ENCODE data around the gene CYYR1. TPM values are rescaled to one million over a fixed set of nuclear protein-coding genes. Genes with fewer than 3 reads are reported as not detected.
A peak's percentile ranks its signal among the peaks of the same experiment; 100 is the strongest.

CYYR1 gene
- 27.5 TPM for total RNA-seq
- long read RNA-seq, transcript CYYR1-201 (4 exons, 3,101 nt): major isoform, 54 of 100 reads
- long read RNA-seq, partial matches to known transcripts: 7 of 100 reads
- long read RNA-seq, other reads (novel, unspliced or antisense): 39 of 100 reads

- intact Hi-C loops (cut with micrococcal nuclease): no loop called here
- DNase-seq (peak; percentile 33), ATAC-seq (peak; percentile 61)
These were observed at the start of gene CYYR1 for GRCh38 chr21:26572702-26573381. TSS of gene CYYR1 (minus strand) at chr21:26573286. CDS start at chr21:26572940, 346 bp downstream.

GRCh38 chr21:26617176-26617575 lies 44.1 kb upstream of the CYYR1 start:
- intact Hi-C loops (cut with micrococcal nuclease): no loop called here
- ATAC-seq (no peak), DNase-seq (no peak)

DNA sequence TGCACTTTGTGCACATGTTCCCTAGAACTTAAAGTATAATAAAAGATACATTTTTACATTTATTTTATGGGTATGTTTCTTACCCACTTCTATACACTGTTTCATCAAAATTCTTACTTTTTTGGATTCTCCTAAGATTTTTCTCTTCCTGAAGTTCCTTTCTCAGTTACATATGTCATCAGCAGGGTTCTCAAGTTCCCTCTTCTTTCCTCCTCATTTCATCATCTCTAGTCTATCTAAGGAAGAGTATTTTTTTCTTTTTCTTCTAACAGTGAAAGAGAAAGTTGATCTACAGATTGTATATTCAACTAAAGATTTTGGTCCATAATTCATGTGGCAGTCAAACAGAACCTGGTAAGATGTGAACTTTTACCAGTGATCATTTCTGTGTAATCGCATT lies 41.2 kb upstream of the CYYR1 start:
- no peak for ATAC-seq
- DNase-seq: no peak
- intact Hi-C loops (cut with micrococcal nuclease): no loop called here

- ATAC-seq: no peak
- intact Hi-C loops (cut with micrococcal nuclease): no loop called here
These were observed 26.2 kb upstream of the CYYR1 start for GRCh38 chr21:26599261-26599660.

DNA sequence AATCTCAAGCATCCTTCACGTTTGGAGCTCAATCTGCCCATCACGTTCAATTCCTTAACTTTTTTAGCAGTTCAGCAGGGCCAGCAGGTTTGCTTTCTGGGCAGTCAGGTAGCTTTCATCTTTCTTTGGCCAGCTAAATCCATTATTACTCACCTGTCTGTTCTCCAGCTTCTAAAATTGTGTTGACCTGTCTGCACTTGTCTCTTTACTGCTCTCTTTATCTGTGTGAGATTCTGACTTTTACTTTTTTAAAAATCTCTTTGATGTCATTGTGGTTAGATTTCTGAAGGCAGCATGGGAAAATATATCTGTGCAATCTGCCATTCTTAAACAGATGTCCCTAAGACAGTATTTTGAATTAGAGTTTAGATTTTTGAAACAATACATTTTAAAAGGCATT lies 24.9 kb upstream of the CYYR1 start:
- ATAC-seq: no peak
- no peak for DNase-seq
- intact Hi-C loops (cut with micrococcal nuclease): no loop called here

More at GRCh38 chr21:26599261-26599660, 26.2 kb upstream of the CYYR1 start:
- DNase-seq: no peak

DNA sequence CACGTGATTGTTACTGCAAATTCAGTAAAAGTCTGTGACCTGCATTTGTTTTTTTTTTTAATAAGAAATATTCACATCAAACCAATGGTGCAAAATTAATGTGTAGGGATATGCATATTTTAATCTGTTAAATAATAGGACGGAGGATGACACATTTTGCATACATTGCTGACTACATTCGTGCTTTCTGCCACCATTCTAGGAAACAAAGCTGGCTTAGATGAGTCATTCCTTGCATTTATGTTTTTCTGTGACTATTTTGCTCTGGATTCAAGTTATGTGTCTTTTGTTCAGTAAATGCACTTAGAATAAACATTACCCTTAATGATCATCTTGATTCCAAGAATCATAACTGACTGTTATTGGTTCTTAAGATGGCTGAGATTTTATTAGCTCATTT lies 23.9 kb upstream of the CYYR1 start:
- intact Hi-C loops (cut with micrococcal nuclease): no loop called here
- no peak for DNase-seq
- ATAC-seq: no peak

DNA sequence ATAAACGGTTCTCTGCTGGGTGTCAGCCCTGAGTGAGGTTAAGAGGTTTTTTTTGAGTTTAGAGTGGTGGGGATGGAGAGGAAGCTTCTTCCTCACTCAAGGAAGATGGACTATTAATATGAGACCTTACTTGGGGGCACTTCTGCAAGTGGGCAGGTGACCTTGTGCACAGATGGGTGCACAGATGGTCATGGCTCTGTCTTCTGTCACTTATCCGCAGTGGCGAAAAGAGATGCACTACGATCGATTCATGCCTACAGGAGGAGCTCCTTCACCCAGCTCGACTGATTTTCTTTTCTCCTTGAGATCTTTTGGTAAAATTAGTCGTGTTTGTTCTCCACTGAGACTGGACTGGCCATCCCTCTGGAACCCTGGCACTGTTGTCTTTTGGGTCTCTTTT lies 22.9 kb upstream of the CYYR1 start:
- intact Hi-C loops (cut with micrococcal nuclease): no loop called here
- ATAC-seq (no peak), DNase-seq (no peak)

DNA sequence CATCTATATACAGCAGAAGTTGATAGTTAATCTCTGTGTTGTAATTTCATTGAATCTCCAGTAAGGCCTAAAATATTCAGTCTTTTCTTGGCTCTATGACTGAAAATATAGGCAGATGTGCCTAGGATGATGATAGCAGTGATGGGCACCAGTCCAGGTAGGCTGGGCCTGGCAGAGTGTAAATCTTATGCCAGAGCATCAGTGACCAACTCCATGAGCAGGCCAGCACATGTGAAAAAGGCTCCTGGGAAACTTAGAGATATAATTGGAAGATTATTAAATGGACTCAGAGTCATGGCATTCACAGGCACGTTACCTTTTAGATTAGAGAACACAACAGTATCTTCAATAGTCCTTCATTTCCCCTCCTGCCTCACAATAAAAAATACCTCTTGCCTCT lies 20.7 kb upstream of the CYYR1 start:
- intact Hi-C loops (cut with micrococcal nuclease): no loop called here
- ATAC-seq (no peak), DNase-seq (no peak)

- DNase-seq (no peak), ATAC-seq (no peak)
- intact Hi-C loops (cut with micrococcal nuclease): no loop called here
These were observed 18.5 kb upstream of the CYYR1 start for GRCh38 chr21:26591543-26591942.

DNA sequence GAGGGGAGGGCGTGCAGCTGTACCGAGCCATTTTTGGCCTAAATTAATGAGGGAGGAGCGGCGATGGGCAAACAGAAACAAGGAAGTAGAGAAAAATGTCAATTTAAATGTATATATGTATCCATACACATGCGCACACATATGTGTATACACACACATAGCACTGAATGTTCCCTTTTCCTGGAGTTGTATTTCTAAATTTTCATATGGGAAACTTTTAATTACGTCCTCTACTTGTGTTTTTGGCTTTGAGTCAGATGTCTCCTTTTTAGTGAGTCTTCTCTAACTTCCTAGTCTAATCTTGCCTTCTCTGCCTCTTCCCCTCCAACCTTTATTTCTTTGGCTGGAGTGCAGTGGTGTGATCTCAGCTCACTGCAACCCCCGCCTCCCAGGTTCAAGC lies 15.4 kb upstream of the CYYR1 start:
- no peak for ATAC-seq
- no peak for DNase-seq
- intact Hi-C loops (cut with micrococcal nuclease): no loop called here

DNA sequence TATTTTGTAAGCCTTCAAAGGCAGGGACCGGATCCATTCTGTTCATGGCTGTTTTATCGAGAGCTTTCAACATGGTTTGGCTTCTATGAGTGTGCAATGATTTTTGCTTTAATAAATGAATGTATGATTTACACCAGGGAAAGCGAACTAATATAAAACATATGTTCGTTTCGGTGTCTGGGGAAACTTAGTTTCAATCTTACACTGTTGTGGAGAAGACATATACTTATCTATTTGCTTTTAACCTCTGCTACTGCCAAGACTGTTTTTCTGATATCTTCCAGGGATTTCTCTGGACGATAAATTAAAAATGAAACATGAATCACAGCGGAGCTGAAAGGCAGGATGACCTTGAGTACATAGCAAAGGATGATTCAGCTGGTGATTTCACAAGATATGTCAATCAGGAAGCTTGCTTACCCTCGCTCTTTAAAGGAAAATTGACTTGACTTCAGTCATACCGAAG lies 14.7 kb upstream of the CYYR1 start:
- intact Hi-C loops (cut with micrococcal nuclease): no loop called here
- peak; percentile 76 for ATAC-seq
- DNase-seq: no peak

DNA sequence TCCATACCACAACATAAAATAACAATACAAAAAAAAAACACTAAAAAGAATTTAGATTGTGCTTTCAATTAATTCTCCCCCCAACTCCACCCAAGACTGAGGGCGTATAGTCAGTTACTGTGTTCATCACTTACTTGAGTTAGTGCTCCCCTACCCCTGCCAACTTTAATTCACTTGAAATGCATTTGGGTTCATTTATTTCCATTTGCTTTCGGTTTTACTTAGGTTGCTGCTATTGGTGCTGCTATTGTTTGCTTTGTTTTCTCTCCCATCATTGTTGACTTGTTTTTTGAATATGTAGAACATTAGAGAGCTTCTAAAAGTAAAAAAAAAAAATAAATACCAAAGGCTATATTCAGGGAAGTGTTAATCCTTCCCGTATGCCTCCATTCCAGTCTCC lies 10.7 kb upstream of the CYYR1 start:
- intact Hi-C loops (cut with micrococcal nuclease): no loop called here
- no peak for DNase-seq
- ATAC-seq: no peak

DNA sequence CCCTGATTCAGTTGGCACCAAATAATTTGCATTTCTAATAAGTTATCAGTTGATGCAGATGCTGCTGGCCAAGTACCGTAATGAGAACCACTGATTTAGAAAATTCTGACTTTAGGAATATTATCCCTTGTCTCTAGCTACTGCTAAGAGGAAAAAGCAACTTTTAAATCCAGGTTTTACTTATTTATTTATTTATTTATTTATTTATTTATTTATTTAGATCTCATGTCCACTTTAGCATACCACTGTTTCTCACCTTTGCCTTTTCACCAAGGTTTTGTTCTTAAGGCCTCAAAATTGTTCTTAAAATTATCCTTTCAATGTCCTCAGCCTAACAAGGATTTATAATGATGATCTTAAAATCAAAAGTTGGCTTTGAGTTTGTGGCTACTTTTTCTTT lies 8.7 kb upstream of the CYYR1 start:
- DNase-seq (no peak), ATAC-seq (no peak)
- intact Hi-C loops (cut with micrococcal nuclease): no loop called here

GRCh38 chr21:26572076-26572701 lies 897 bp downstream of the CYYR1 start:
- intact Hi-C loops (cut with micrococcal nuclease): no loop called here
- no peak for ATAC-seq
- no peak for DNase-seq

DNA sequence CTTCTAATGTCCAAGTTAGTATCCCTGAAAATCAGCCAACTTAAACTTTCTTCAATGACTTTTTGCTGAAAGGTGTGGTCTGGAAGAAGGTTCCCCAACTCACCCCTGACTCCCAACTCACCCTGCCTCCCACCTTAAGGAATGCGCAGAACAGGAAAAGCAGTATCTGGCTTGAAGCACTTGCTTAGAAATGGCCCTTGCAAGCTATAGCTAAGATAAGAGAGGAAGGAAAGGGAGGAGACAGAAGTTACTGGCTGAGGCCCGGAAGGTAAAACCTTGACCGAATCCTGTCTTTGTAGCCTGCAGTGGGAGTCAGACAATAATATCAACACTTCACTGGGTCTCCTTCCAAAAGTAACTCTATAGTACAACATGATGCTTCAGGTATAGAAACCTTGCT lies 2.9 kb downstream of the CYYR1 start:
- intact Hi-C loops (cut with micrococcal nuclease): no loop called here
- no peak for DNase-seq
- peak; percentile 78 for ATAC-seq

- ATAC-seq: no peak
- DNase-seq: no peak
- intact Hi-C loops (cut with micrococcal nuclease): no loop called here
These were observed 7.5 kb downstream of the CYYR1 start for GRCh38 chr21:26565546-26565945.

DNA sequence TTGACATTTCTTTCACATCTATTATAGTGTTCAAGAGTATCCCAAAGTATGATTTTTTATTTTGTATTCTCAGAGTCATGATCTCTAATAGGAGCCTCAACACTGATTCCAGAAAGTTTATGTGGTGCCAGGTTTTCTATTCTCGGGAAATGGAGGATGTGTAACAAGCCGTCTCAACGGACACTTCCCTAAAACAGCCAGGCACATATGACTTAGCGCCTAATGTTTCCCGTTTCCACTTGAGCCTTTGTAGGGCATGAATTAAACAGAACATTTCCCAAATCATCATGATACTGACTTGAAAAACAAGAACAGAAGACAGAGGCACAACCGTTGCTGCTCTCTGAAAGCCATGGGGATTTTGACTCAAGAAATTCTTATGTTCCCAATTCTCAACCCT lies 8.0 kb downstream of the CYYR1 start:
- intact Hi-C loops (cut with micrococcal nuclease): no loop called here
- DNase-seq: no peak
- no peak for ATAC-seq

GRCh38 chr21:26563856-26564503 lies 9.1 kb downstream of the CYYR1 start:
- ATAC-seq (no peak), DNase-seq (no peak)
- intact Hi-C loops (cut with micrococcal nuclease): no loop called here

DNA sequence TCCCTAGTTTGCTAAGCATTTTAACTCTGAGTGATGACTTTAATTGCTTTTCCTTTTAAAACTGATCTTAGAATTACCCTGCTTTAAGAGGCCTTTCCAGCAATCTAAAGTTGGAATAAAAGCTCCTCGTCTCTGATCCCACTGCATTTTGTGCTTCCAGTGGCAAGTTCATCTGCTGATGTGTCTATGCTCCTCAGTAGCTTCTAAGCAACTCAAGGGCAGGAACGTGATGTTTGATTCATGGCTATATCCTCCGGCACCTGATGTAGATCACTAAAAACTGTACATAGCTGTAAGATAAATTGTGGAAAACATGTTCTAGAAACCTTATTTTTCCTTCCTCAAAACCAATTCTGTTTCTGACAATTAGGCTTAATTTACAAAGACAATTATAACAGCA lies 12.5 kb downstream of the CYYR1 start:
- DNase-seq: no peak
- no peak for ATAC-seq
- intact Hi-C loops (cut with micrococcal nuclease): no loop called here

GRCh38 chr21:26559099-26559498 lies 14.0 kb downstream of the CYYR1 start:
- intact Hi-C loops (cut with micrococcal nuclease): no loop called here
- ATAC-seq (no peak), DNase-seq (no peak)
